ENCODE results near the gene LEF1. TPM values are rescaled to one million over a fixed set of nuclear protein-coding genes. Genes with fewer than 3 reads are reported as not detected.
A peak's percentile ranks its signal among the peaks of the same experiment; 100 is the strongest.

Gene LEF1
- 1 to 10 TPM in 2 of 4 donors, under 1 TPM in 2; 0.42 to 3.6 (median 1.9) TPM for total RNA-seq

DNA sequence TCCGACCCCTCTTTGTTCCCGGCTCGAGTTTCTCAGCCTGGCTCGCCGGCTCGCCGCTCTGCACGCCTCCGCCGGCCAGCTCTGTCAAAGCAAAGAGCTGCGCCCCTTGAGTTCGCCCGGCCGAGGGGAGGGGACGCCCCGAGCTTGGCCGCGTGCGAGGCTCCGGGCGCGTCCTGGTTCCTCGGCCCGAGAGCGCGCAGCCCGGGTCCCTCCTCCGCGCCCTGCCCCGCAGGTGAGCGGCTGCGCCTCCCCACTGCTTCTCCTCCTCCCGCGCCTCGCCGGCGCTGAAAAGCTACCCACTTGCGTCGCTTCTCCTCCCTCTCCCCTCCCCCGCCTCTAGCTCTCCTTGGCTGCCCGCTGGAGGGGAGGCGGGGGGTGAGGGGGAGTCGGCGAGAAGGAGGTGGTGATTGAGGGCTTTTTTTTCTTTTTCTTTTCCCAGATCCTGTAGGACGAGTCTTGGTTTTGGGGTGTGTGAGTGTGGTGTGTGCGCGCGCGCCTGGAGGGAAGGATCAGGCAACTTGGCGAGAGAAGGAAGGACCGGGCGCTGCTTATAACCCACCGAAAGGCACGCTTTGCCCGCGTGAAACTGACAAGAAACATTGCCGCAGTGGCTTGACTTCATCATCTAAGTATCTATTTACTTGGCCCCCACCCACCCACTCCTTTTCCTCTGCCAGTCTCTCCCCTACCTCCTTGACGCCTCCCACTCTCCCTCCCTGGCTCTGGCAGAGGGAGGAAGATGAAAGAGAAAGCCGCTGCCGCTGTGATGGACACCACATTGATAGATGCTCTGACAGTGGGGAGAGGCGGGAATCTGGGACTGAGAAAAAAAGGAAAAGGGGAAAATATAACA lies at the start of gene LEF1:
Gene LEF1, minus strand, starts transcription at position 262 of the 853 bp plus-strand sequence. CDS start 1,165 bp downstream, outside the sequence.
- Histone ChIP-seq H3K4me1 (peaks cover 43 to 60% (median 57%) of the 10 kb centered on the region in 4 donors), H3K9me3 (no peaks in the 10 kb centered on the region), H3K36me3 (no peaks in the 10 kb centered on the region), H3K27me3 (peaks cover 11 to 95% (median 70%) of the 10 kb centered on the region in 4 donors), H3K27ac (replicated peaks in 1 of 4) (no peak within 1 kb of the TSS), H3K4me3 (peak within 1 kb of the TSS; percentile 58 to 71 (median 64))
- DNase-seq (ENCODE audit: extremely low spot score): no peak
- 3% methylated on average over 18 of the region's 61 CpGs for WGBS
- TF ChIP-seq POLR2AphosphoS5 (IDR thresholded peaks at IDR 0.05): no peak
- no peak for TF ChIP-seq EP300 (IDR thresholded peaks at IDR 0.05)
- no peak for TF ChIP-seq POLR2A (IDR thresholded peaks at IDR 0.05; ENCODE audit: low read depth)
- TF ChIP-seq, protein P1, sequence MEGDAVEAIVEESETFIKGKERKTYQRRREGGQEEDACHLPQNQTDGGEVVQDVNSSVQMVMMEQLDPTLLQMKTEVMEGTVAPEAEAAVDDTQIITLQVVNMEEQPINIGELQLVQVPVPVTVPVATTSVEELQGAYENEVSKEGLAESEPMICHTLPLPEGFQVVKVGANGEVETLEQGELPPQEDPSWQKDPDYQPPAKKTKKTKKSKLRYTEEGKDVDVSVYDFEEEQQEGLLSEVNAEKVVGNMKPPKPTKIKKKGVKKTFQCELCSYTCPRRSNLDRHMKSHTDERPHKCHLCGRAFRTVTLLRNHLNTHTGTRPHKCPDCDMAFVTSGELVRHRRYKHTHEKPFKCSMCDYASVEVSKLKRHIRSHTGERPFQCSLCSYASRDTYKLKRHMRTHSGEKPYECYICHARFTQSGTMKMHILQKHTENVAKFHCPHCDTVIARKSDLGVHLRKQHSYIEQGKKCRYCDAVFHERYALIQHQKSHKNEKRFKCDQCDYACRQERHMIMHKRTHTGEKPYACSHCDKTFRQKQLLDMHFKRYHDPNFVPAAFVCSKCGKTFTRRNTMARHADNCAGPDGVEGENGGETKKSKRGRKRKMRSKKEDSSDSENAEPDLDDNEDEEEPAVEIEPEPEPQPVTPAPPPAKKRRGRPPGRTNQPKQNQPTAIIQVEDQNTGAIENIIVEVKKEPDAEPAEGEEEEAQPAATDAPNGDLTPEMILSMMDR (IDR thresholded peaks at IDR 0.05): no peak
- intact Hi-C loops (cut with DNase I): no loop called here

DNA sequence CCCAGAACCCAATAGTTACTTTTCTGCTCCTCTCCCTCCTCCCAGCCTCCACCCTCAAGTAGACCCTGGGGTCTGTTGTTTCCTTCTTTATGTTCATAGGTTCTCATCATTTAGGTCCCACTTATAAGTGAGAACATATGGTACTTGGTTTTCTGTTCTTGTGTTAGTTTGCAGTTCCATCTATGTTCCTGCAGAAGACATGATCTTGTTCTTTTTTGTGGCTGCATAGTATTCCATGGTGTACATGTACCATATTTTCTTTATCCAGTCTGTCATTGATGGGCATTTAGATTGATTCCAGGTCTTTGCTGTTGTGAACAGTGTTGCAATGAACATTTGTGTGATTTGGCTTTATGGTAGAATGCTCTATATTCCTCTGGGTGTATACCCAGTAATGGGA lies 47.8 kb upstream of the LEF1 start:
- Histone ChIP-seq H3K4me1 (no peaks in the 10 kb centered on the region), H3K9me3 (no peaks in the 10 kb centered on the region), H3K4me3 (no peak overlapping the region), H3K36me3 (no peaks in the 10 kb centered on the region), H3K27me3 (no peaks in the 10 kb centered on the region), H3K27ac (replicated peaks in 1 of 4) (no peak overlapping the region)
- TF ChIP-seq, protein P1 (IDR thresholded peaks at IDR 0.05): no peak
- TF ChIP-seq POLR2AphosphoS5 (IDR thresholded peaks at IDR 0.05): no peak
- intact Hi-C loops (cut with DNase I): no loop called here
- DNase-seq (ENCODE audit: extremely low spot score): no peak

DNA sequence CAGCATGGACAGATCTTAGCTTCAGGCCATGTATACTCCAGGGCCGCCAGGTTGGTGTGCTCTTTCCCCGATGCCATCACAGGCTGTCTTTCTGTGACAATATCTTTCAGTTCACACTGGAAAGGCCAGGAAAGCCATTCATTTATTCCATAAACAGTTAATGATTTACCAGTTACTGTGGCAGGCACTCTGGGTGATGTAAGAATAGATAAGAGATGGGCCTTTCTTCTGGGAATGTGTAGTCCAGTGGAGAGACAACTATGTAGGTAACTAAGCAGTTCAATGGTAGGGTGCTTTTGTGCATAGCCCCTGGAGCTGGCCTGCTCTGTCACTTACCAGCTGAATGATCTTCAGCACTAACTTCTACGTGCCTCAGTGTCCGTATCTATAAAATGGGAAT lies 46.3 kb upstream of the LEF1 start:
- intact Hi-C loops (cut with DNase I): no loop called here
- whole genome bisulfite sequencing: 85% methylated on average over 4 of the region's 4 CpGs
- no peak overlapping the region for H3K27ac ChIP-seq (replicated peaks in 1 of 4)
- no peaks in the 10 kb centered on the region for H3K9me3 ChIP-seq
- DNase-seq (ENCODE audit: extremely low spot score): no peak
- H3K4me1 ChIP-seq: no peaks in the 10 kb centered on the region
- H3K4me3 ChIP-seq: no peak overlapping the region
- no peaks in the 10 kb centered on the region for H3K36me3 ChIP-seq
- H3K27me3 ChIP-seq: no peaks in the 10 kb centered on the region
- TF ChIP-seq EP300 (IDR thresholded peaks at IDR 0.05) (no peak), POLR2AphosphoS5 (IDR thresholded peaks at IDR 0.05) (no peak), POLR2A (IDR thresholded peaks at IDR 0.05; ENCODE audit: low read depth) (no peak)
- TF ChIP-seq, protein P1 (IDR thresholded peaks at IDR 0.05): no peak

DNA sequence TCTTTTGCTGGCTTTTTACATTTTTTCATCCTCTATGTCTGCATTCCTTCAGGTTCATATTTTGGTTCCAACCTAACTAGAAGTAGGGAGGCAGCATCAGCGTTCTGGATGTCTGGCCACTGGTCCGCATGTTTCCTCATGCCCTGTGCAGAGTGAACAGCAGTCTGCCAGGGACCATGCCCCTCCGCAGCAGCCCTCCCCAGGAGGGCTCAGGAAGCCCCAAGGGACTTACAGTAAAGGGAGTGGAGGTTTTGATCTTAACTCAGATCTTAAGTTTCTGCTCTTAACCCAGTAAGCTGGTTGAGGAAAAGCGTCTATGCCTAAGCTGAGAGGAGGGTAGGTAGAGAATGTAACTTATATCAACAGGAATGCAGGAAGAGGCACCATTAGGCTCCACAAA lies 45.0 kb upstream of the LEF1 start:
- H3K4me1 ChIP-seq: no peaks in the 10 kb centered on the region
- no peaks in the 10 kb centered on the region for H3K27me3 ChIP-seq
- H3K9me3 ChIP-seq: no peaks in the 10 kb centered on the region
- no peaks in the 10 kb centered on the region for H3K36me3 ChIP-seq
- TF ChIP-seq POLR2A (IDR thresholded peaks at IDR 0.05; ENCODE audit: low read depth): no peak
- no peak for TF ChIP-seq POLR2AphosphoS5 (IDR thresholded peaks at IDR 0.05)
- TF ChIP-seq, protein P1 (IDR thresholded peaks at IDR 0.05): no peak
- TF ChIP-seq EP300 (IDR thresholded peaks at IDR 0.05): no peak
- H3K27ac ChIP-seq (replicated peaks in 1 of 4): no peak overlapping the region
- WGBS: 89% methylated on average over 4 of the region's 4 CpGs
- no peak overlapping the region for H3K4me3 ChIP-seq
- no peak for DNase-seq (ENCODE audit: extremely low spot score)
- intact Hi-C loops (cut with DNase I): no loop called here

Data from esophagus muscularis mucosa (tissue), 4 donors.